GM23338 (cell line): Measurements from ENCODE around the gene DUSP7.

Experiments used
- EZH2 ChIP-seq: fragments of 200-600 bp; sonication (generic); IDR thresholded peaks from one replicate; pipeline ENCODE4 v1.8.0; 2017; ENCODE audit warnings: antibody characterized with exemption, mild to moderate bottlenecking, low read depth; ENCODE audit not compliant: unreplicated experiment
- POLR2AphosphoS5 ChIP-seq: IDR thresholded peaks from 2 replicates; pipeline ENCODE4 v1.6.1; 2016; ENCODE audit warnings: antibody characterized with exemption, low read depth

DNA sequence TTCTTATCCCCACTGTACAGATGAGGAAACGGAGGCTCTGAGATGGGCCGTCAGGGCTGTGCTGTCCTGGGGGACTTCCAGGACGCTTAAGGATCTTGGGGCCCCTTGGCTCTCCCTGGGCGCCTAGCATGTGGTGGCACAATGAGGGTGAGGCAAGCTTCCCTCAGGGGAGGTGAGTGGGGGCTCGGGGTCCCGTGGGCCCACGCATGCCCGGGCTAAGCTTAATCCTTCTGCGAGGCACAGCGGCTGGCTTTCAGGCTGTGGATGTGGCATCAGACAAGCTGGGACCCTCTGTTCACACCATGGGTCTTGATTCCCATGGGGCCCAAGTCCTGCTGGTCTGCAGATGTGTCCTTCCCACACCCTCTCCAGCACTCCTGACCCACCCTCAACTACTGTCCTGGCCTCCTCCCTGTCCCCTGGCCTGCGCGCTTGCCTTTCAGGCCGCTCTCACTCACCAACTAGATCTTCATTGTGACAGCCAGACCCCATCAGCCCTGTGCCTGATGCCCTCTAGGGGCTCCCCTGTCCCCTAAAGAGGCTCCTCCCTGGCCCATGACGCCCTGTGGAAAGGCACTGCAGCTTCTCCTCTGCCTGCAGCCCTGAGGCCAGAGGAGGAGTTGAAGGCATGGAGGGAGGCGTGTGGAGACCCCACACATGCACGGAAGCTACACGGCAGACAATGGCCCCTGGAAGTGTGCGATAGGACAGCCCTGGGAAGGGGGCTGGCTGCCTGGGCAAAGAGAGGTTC is 11.3 kb downstream of the DUSP7 start:
- TF ChIP-seq EZH2: no peak
- no peak for TF ChIP-seq POLR2AphosphoS5
